GM21619 (cell line): Measurements from ENCODE around the gene PRAMEF12.
"Not testable (repeated sequence)": the region's sequence is repeated elsewhere in the genome, so short reads cannot be mapped to it uniquely, and the experiment has no call there.

ENCODE experiments used
- ATAC-seq: cut with Tn5 transposase; IDR thresholded peaks from one replicate; pipeline ENCODE4 v1.9.1; 2021; ENCODE audit not compliant: unreplicated experiment

Gene PRAMEF12

DNA sequence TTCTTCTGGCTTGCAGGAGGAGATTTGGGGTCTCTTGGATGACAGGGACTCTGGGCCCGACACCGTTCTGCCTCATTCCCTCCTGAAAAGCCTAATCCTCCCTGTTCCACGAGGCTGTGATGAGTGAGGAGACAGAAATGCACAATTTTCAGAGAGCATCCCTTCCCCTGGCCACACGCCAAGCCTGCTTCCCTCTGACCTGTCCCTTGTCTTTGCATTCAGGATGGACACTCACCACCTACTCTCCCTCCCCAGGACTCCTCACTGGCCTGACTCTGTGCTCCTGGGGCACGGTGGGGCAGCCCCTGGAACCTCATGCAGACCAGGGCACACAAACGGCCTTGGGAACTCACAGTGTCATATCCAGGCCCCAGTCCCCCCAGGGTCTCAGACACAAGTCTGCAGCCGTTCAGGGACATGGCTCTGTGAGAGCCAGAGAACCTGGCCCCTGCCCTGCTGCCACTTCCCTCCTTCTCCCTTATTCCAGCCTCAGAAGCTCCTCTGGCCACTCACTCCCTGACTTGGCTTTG lies 3.5 kb upstream of the PRAMEF12 start:
- ATAC-seq = no peak

DNA sequence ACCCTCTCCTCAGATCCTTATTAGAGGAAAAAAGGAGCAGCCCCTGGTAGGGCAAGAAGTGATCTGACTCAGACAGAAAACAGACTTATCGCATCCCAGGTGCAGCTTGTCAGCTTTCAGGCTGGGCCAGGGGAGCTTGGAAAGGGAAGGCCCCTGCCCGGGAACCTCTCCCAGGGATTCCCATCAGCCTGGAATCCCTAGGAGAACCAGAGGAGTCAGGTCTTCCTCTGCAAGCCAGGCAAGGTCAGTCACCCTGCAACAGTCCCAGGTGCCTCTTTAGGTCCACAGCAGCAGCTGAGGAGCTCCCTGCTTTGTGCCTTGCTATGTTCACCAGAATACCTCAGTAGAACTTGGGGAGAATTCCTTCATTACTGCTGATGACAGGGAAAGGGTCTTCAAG lies 2.9 kb upstream of the PRAMEF12 start:
- ATAC-seq = no peak

DNA sequence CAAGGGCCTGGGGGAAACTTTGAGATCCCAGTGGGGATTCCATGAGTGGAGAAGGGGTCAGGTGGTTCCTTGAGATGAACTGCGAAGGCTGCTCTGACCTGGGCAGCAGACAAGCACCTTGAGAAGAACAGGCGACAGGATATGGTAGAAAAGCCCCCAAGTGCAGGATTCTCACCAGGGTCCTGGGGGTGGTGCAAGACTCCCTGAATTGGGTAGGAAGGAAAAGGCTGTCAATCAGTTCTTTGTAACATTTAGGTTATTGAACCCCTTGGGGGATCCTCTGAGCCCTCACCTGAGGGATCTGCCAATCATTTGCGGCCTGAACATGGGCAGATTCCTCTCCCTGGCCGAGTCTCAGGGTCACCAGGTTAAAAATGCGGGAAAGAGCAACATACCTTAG lies 2.4 kb upstream of the PRAMEF12 start:
- ATAC-seq = no peak

DNA sequence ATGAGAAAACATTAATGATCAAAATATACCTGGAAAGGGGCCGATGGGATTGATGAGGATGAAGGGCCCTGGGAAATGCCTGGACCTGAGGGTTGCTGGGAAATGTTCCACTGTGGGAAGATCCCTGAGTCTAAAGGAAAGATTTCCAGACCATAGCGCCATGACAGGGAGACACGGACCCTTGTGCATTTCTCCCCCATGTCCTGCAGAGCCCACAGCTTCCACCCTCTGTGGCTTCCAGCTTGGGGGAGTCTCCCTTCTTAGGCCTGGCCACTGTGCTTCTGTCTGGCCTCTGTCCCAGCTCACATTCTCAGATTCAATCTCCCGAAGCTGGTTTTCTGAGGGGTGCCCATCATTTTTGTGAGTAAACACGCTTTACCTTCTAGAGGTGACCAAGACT lies 1.0 kb upstream of the PRAMEF12 start:
- ATAC-seq = no peak

DNA sequence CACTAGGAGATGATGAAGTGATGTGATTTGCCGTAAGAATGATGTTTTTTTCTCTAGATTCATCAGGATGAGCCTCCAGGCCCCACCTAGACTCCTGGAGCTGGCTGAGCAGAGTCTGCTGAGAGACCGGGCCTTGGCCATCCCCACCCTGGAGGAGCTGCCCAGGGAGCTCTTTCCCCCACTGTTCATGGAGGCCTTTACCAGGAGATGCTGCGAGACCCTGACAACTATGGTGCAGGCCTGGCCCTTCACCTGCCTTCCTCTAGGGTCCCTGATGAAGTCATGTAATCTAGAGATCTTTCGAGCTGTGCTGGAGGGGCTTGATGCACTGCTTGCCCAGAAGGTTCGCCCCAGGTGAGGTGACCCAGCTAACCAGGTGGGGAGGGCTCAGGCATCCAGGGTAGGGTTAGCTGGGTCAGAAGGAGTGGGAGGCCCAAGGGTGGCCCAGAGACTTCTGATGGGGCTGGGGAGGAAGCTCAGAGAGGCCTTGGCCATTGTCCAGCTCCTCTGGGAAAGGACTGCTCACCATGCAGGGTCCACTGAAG lies 1.3 kb downstream of the PRAMEF12 start:
- ATAC-seq = no peak

DNA sequence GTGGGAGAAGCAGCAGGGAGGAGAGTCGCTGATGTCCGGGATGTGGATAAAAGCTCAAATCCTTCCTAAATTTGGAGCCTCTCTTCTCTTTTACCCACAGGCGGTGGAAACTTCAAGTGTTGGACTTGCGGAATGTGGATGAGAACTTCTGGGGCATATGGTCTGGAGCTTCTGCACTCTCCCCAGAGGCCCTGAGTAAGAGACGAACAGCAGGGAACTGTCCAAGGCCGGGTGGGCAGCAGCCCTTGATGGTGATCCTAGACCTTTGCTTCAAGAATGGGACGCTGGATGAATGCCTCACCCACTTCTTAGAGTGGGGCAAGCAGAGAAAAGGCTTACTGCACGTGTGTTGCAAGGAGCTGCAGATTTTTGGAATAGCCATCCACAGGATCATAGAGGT lies 1.9 kb downstream of the PRAMEF12 start:
- ATAC-seq = no peak

DNA sequence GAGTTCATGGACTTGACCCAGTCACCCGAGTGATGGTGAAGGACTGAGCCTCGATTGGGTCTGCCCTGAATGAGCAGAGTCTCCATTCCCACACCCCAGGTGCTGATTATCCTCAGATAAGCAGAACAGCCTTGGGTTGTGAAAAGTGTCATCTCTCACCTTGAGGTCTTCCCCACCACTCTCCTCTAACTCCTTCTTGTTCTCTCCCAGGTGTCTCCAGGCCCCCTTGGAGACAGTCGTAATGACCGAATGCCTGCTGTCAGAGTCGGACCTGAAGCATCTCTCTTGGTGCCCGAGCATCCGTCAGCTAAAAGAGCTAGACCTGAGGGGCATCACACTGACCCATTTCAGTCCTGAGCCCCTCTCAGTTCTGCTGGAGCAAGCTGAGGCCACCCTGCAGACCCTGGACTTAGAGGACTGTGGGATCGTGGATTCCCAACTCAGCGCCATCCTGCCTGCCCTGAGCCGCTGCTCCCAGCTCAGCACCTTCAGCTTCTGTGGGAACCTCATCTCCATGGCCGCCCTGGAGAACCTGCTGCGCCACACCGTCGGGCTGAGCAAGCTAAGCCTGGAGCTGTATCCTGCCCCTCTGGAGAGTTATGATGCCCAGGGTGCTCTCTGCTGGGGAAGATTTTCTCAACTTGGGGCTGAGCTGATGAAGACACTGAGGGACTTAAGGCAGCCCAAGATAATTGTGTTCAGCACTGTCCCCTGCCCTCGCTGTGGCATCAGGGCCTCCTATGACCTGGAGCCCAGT lies 3.4 kb downstream of the PRAMEF12 start:
- ATAC-seq = no peak

DNA sequence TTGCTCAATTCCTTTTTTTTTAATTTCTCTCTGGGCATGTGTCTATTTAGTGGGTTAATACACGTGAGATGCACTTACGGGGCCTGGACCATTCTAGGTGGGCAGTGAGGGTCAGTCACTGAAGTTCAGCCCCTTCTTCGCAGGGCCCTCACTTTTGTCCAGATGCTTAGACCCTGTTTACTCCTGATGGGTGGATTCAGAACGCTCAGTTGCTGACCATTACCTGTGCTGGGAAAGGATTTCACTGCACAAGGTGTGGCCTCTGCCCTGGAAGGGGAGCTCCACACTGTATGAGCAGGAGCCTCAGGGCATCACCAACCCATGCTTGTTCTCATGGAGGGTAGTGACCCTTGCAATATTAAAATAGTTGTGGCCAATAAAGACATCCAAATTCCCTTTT lies 4.5 kb downstream of the PRAMEF12 start:
- ATAC-seq = no peak

DNA sequence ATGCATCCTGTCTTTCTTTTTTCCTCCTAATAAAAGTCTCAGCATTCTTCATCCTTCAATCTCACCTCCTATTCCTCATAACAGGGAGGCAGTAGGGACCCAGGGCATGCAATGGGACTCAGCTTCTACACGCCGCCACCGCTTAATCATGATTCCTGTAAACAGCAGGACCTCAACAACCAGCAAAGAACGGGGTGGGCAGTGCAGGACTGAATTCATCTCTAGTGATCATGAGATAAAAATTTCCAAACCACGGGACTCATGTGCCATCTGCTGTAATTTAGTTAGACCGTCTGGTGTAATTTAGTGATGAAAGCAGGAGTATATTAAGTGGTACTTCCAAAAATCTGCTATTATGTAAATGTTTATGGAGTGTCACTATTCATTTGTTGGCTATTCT lies 5.4 kb downstream of the PRAMEF12 start:
- no peak for ATAC-seq

DNA sequence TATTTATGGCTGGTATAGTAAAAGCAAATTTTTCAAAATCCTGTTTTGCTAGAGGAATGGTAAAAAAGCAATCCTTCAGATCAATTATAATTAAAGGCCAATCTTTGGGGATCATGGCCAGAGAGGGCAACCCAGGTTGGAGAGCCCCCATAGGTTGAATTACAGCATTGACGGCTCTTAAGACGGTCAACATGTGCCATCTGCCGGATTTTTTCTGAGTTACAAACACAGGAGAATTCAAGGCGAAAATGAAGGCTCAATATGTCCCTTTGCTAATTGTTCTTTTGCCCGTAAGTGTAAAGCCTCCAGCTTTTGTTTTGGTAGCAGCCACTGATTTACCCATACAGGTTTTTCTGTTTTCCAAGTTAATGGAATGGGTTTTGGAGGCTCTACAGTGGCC lies 8.0 kb downstream of the PRAMEF12 start:
- not testable (repeated sequence) for ATAC-seq

DNA sequence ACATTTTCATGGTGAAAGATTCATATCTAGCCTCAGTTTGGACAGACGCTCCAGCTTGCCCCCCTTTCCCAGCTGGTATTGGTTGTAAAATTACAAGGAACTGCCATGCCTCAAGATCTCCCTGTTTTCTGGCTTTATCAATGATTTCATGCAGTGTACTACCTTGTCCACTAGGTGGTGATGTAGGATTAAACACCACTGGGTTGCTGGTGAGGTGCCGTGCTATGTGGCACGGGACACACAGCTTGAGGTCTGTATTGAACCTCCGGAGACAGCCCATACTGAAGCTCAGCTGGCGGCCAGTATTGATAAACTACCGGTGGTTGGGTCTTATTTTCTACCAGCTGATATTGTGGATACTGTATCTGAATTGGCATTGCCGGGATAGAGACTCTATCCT lies 10.2 kb downstream of the PRAMEF12 start:
- ATAC-seq = not testable (repeated sequence)

DNA sequence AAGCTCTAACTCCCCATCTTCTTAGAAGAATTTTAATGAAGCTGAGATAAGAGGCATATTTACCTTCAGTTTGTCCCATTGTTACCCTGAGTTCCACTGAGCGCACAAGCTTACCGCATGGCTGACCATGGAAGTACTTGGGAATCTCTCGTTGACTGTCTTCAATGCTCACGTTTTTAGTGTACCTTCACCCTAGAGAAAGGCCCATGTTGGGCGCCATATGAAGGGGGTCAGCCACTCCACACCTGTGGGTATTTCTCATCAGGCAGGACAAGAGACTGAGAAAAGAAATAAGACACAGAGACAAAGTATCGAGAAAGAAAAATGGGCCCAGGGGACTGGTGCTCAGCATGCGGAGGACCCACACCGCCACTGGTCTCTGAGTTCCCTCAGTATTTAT lies 11.2 kb downstream of the PRAMEF12 start:
- ATAC-seq = not testable (repeated sequence)

DNA sequence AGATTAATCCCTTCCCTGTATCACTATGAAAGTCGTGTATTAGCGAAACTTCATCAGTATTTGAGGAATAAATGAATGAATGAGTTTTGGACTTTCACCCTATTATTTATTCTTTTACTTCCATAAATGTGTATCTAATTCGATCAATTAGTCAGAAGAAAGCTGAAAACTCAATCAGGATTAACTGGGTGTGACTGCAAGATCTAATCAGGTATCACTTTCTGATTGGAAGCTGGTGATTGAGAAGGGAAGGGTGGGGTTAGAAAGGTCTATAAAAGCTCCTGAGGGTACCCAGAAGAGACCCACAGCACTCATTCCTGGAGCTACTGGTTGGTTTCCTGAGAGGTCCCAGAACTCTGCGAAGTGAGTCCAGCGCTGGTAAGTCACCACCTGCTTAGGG lies 17.6 kb downstream of the PRAMEF12 start, which contains the start of gene PRAMEF1:
Gene PRAMEF1, plus strand, starts transcription at position 301 of the 400 bp plus-strand sequence. CDS start 1,831 bp downstream, outside the sequence.
- ATAC-seq = not testable (repeated sequence)

DNA sequence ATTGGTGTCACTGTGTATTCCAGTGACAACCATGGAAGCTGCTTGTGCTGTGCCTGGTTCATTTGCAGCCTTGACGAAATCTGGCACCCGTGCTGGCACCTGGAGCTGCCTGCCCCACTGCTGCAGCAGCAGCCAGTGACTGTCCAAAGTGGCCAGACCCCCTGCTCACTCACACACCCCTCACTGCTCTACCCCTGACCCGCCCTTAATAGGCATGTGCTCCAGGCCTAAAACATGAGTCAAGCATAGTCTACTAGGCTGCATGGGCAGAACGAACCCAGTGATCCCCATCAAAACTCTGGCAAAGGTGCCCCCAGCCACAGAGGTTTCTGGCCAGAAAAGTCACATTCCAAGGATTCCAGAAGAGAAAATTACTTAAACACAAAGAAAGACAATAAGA lies 25.4 kb downstream of the PRAMEF12 start:
- ATAC-seq = no peak

DNA sequence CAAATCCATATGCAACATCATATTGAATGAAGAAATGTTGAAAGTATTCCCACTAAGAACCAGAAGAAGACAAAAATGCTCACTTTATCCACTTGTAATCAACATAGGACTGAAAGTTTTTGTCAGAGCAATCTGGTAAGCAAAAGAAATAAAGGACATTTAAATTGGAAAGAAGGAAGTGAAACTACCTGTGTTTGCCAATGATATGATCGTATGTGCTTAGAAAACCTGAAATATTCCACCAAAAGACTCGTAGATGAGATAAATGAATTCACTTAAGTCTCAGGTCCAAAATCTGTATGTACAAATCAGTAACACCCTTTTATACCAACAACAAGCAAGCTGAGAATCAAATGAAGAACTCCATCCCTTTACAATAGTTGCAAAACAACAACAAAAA lies 26.2 kb downstream of the PRAMEF12 start:
- no peak for ATAC-seq

DNA sequence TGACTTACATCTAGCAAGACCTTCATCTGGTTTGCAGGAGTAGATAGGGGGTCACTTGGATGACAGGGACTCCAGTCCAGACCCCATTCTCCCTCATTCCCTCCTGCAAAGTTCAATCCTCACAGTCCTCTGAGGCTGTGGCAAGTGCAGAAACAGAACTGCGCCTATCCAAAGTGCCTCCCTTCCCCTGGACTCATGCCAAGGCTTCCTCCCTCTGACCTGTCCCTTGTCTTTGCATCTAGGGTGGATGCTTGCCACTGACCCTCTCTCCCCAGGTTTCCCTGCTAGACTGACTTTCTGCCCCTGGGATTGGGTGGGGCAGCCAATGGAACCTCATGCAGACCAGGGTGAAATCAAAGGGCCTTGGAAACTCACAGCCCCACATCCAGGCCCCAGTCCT lies 36.4 kb downstream of the PRAMEF12 start:
- ATAC-seq = no peak

DNA sequence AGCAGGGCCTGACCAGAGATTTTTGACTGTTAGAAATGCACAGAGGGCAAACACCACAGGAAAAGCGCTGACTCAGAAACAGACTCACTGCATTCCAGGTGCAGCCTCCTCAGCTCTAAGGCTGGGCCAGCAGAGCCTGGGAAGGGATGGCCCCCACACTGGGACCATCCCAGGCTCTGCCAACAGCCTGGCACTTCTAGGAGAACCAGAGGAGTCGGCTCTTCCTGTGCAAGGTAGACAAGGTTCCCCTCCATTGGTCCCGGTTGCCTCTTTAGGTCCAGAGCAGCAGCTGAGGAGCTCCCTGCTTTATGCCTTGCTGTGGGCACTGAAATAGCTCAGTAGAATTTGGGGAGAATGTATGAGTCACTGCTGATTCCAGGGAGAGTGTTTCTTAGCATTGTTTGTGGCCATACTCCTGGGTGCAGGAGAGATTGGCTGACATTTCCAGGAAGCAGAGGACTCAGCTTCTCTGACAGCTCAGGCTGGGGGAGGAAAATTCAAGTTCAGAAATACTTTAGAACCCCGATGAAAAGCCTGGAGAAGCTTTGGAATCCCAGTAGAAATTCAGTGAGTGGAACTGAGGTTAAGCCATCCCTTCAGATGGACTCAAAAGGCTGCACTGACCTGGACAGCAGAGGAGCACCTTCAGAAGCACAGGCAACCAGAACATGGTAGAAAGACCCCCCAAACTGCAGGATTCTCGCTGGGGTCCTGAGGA lies 37.3 kb downstream of the PRAMEF12 start:
- ATAC-seq = no peak

DNA sequence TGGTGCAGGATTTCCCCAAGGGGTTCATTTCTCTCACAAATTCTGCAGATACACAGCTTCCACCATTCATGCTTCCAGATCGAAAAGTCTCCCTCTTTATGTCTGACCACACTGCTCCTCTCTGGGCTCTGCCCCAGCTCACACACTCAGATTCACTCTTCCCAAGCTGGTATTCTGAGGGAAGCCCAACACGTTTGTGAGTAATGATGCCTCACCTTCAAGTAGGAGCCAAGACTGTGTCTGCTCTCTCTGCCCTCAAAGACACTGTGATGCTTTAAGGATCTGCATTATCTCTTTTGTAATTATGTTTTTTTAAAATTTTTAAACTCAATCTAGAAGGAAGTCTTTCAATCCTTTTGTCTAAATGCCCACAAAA lies 37.9 kb downstream of the PRAMEF12 start:
- no peak for ATAC-seq

DNA sequence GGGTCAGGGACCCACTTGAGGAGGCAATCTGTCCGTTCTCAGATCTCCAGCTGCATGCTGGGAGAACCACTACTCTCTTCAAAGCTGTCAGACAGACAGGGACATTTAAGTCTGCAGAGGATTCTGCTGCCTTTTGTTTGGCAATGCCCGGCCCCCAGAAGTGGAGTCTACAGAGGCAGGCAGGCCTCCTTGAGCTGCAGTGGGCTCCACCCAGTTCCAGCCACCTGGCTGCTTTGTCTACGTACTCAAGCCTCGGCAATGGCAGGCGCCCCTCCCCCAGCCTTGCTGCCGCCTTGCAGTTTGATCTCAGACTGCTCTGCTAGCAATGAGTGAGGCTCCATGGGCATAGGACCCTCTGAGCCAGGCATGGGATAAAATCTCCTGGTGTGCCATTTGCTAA lies 45.5 kb downstream of the PRAMEF12 start:
- not testable (repeated sequence) for ATAC-seq
